NCI-H146 treated with DMSO at 0.1 percent for 48 hours (cell line): ENCODE measurements around the gene SOX3.

ENCODE experiments used
- DNase-seq: peaks from one replicate; lab custom pipeline; 2025; ENCODE audit not compliant: unreplicated experiment; lab: John Stamatoyannopoulos, UW

SOX3 gene

DNA sequence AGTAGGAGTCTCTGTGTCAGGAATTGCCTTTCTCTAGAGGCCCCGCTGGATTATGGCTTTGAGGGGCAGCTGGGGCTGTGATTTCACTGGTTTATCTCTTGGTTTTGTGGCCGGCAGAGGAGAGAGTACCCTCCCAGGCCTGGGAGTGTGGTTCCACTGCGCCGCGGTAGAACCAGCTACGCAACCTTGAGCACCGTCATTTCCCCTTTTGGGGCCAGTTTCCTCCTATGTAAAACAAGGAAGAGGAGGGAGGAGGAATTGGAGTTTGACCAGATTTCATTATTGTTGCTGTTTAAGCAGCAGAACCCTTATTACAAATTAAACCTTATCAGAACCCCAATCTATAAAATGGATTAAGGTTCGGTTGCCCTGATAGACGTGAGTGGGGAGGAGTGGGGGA lies 4.4 kb downstream of the SOX3 start:
- DNase-seq: no peak

DNA sequence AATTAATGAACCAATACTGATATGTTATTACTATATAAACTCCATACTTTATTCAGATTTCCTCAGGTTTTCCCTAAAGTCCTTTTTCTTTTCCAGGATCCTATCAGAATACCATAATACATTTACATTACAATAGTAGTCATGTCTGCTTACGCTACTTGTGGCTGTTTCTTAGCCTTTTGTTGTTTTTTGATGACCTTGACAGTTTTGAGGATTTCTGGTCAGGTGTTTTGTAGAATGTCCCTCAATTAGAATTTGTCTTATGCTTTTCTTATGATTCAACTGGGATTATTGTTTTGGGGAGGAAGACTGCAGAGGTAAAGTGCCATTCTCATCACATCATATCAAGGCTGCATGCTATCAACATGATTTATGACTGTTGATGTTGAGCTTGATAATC lies 9.1 kb downstream of the SOX3 start:
- no peak for DNase-seq

DNA sequence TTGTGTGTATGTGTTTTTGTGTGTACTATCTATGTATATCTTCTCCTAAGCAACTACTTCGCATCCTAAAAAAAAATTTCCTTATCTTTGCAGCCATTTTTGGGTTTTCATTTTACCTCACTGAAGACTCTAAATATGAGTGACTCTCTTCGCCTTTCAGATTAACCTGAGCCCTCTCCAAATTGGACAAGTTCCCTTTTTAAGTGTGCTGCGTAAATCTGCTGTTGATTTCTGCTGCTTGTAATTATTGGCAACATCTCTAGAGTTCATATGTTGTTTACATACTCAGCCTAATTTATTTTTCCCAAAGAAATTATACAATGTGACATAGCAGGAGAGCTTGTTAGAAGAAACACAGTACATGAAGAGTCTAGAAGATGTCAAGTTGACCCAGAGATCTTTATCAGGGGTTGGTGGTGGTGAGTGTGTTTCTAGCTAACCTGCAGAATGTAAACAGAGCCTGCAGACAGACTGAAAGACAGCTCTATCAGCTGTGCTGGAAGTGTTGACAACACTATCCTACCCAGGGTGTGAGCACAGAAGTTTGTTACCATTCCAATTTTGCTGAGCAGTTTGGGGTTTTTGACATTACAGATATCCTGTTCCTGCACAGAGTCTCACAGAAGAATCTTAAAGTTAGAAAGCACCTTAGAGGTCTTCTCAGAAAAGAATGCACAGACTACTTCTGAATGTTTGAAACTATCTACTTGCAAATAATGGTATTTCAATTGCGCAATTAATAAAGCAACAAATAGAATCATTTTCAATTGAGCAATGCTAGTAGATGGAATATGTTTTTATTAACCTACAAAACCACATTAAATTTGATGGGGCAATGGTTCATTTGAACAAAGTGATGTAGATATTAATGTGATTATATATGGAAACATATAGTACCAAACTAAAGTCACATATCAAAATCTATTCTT lies 12.5 kb downstream of the SOX3 start:
- DNase-seq: no peak

DNA sequence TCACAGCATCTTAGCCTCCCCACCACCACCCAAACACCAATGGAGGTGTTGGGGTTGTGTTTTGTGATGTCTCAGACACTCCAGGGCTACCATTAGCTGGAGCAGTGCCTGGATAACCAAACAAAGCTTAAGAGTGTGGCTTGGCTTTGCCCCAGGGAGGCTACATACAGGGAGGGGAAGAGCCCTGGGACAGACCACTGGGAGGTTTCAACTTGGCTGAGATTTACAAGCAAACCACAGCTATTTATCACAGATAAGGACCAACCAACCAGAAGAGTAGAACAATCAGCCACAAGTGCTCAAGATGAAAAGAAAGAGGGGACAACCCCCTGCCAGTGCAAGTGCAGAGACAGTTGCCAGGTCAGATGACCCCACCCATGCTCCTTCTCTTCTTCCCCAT lies 24.1 kb downstream of the SOX3 start:
- DNase-seq: no peak

DNA sequence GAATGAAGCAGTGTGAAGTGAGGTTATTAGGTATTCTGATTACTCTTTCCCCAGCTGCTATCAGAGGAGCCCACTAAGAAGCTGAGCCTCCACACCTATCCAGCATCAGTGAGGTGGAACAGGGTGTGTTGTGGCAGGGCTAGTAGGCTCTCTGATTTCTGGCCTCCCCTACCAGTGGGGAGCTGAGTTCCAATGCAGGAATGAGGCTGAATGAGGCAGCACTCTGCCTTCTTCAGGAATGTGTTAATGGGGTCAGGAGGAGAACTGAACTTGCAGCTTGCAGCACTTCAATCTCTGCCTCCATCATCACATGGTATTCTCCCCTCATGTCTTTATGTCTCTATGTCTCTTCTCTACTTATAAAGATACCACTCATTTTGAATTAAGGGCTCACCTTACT lies 26.9 kb downstream of the SOX3 start:
- DNase-seq: no peak

DNA sequence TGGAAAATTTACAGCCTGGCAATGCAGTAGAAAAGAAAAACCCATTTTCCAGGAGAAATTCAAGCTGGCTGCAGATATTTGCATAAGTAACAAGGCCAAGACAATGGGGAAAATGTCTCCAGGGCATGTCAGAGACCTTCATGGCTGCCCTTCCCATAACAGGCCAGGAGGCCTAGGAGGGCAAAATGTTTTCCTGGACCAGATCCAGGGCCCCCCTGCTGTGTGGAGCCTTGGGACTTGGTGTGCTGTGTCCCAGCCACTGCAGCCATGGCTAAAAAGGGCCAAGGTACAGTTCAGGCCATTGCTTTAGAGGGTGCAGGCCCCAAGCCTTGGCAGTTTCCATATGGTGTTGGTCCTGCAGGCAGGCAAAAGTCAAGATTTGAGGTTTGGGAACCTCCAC lies 29.8 kb downstream of the SOX3 start:
- no peak for DNase-seq

DNA sequence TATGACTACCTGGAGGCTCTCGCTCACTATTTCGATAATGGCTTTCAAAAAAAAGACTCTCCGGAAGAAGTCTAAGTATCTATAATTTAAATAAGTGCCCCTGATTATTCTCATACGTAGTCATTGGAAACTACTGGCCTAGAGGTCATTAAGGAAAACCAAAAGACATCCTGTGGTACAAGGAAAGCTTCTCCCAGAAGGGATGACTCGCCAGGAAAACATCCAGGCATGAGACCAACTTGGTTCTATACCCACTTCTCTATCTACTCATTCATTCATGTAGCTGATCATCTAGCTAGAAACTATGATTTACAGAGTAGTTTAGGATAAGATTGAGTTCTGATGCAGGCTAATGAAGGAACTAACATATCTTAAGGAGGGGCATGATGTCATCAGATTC lies 37.7 kb downstream of the SOX3 start:
- no peak for DNase-seq
